Epithelial cell of proximal tubule (primary cell): Measurements from ENCODE around the gene ODF4. TPM values are rescaled to one million over a fixed set of nuclear protein-coding genes. Genes with fewer than 3 reads are reported as not detected.
A peak's percentile ranks its signal among the peaks of the same experiment; 100 is the strongest.
"Not testable (repeated sequence)": the region's sequence is repeated elsewhere in the genome, so short reads cannot be mapped to it uniquely, and the experiment has no call there.

Experiments used
- DNase-seq: peaks from one replicate; pipeline ENCODE4 v3.0.0-alpha.2; 2011; ENCODE audit warnings: low read depth
- H3K4me3 ChIP-seq: 2 replicates; pipeline ENCODE4 v1.5.1; 2011; ENCODE audit warnings: low read depth, mild to moderate bottlenecking, low read length
- total RNA-seq: library from RNA; depleted of rRNA; stranded (reverse); fragments of >200 nt; gene quantifications from 2 replicates; pipeline ENCODE4 v1.2.3, GENCODE V29; 2015
- TF ChIP-seq, protein P1 (sequence below): conservative IDR thresholded peaks from 2 replicates; pipeline ENCODE4 v1.5.1; 2012; ENCODE audit warnings: low read depth, mild to moderate bottlenecking, low read length

Gene ODF4
- total RNA-seq, 1 donor from 2014 or later, result not detected

DNA sequence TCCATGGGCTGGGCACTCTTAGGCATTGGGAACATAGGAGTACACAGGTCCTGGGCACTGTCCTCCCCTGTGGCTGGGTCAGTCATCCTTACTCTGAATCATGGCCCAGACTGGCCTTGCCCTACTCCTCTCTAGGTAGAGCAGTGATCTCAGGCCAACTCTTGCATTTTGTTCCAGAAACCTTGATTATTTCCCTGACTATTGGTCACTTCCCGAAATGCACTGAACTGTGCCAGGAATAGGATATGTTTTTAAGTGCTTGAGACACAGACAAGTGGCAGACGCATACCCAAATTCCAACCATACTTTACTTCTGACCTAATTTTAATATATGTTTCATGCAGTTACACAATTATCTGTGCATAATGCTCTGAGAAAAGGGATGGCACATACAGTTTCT lies 26.6 kb downstream of the ODF4 start:
- no peak for DNase-seq
- no peak overlapping the region for H3K4me3 ChIP-seq
- TF ChIP-seq, protein P1, sequence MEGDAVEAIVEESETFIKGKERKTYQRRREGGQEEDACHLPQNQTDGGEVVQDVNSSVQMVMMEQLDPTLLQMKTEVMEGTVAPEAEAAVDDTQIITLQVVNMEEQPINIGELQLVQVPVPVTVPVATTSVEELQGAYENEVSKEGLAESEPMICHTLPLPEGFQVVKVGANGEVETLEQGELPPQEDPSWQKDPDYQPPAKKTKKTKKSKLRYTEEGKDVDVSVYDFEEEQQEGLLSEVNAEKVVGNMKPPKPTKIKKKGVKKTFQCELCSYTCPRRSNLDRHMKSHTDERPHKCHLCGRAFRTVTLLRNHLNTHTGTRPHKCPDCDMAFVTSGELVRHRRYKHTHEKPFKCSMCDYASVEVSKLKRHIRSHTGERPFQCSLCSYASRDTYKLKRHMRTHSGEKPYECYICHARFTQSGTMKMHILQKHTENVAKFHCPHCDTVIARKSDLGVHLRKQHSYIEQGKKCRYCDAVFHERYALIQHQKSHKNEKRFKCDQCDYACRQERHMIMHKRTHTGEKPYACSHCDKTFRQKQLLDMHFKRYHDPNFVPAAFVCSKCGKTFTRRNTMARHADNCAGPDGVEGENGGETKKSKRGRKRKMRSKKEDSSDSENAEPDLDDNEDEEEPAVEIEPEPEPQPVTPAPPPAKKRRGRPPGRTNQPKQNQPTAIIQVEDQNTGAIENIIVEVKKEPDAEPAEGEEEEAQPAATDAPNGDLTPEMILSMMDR, result no peak

GRCh38 chr17:8368193-8368592 lies 28.6 kb downstream of the ODF4 start:
- TF ChIP-seq, protein P1, result no peak
- no peak overlapping the region for H3K4me3 ChIP-seq
- no peak for DNase-seq

DNA sequence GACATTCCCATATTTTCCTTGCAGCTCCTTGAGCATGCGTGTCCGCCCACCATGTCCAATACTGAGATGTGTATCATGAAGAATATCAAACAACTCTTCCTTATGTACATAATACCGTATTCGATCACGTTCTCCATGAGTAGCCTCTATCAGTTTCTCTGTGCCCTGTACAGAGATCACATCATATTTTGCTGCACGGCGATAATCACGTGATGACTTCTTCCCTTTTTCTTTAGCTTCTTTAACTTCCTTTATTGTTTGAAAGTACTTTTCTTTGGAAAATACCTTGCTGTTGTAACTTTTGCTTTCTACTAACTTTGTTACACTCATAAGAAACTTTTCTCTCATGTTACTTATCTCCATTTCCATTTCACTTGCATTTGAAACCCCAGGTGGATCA lies 30.3 kb downstream of the ODF4 start:
- H3K4me3 ChIP-seq, result no peak overlapping the region
- TF ChIP-seq, protein P1, result no peak
- DNase-seq, result no peak

- no peak overlapping the region for H3K4me3 ChIP-seq
- TF ChIP-seq, protein P1, result no peak
- DNase-seq, result no peak
These were observed 32.1 kb downstream of the ODF4 start for GRCh38 chr17:8371786-8372185.

DNA sequence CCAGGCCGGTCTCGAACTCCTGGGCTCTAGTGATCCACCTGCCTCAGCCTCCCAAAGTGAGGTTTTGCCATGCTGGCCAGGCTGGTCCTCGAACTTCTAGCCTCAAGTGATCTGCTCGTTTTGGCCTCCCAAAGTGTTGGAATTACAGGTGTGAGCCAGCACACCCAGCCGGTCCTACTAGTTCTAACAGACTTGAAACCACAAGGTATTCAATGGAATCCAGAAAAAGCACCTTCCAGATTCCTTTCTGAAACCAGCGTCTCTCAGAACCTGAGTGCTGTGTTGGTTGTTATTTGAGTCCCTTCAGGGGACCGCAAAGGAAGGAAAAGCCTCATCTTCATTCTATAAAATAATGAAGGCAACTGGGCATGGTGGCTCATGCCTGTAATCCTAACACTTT lies 32.8 kb downstream of the ODF4 start:
- no peak overlapping the region for H3K4me3 ChIP-seq
- no peak for DNase-seq
- TF ChIP-seq, protein P1, result no peak

DNA sequence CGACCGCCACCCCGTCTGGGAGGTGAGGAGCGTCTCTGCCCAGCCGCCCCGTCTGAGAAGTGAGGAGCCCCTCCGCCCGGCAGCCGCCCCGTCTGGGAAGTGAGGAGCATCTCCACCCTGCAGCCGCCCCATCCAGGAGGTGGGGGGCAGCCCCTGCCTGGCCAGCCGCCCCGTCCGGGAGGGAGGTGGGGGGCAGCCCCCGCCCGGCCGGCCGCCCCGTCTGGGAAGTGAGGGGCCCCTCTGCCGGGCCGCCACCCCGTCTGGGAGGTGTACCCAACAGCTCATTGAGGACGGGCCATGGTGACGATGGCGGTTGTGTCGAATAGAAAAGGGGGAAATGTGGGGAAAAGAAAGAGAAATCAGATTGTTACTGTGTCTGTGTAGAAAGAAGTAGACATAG lies 34.2 kb downstream of the ODF4 start:
- not testable (repeated sequence) for DNase-seq

GRCh38 chr17:8375738-8376259 lies 36.2 kb downstream of the ODF4 start:
- DNase-seq, result no peak
- H3K4me3 ChIP-seq, result peak overlapping the region; percentile 73
- TF ChIP-seq, protein P1, result no peak

More for the DNA sequence above, 34.2 kb downstream of the ODF4 start:
- H3K4me3 ChIP-seq, result not testable (repeated sequence)
